ENCODE data around the gene AUP1. TPM values are rescaled to one million over a fixed set of nuclear protein-coding genes. Genes with fewer than 3 reads are reported as not detected.

Gene AUP1
- total RNA-seq, 1 donor from 2014 or later: 178 TPM

DNA sequence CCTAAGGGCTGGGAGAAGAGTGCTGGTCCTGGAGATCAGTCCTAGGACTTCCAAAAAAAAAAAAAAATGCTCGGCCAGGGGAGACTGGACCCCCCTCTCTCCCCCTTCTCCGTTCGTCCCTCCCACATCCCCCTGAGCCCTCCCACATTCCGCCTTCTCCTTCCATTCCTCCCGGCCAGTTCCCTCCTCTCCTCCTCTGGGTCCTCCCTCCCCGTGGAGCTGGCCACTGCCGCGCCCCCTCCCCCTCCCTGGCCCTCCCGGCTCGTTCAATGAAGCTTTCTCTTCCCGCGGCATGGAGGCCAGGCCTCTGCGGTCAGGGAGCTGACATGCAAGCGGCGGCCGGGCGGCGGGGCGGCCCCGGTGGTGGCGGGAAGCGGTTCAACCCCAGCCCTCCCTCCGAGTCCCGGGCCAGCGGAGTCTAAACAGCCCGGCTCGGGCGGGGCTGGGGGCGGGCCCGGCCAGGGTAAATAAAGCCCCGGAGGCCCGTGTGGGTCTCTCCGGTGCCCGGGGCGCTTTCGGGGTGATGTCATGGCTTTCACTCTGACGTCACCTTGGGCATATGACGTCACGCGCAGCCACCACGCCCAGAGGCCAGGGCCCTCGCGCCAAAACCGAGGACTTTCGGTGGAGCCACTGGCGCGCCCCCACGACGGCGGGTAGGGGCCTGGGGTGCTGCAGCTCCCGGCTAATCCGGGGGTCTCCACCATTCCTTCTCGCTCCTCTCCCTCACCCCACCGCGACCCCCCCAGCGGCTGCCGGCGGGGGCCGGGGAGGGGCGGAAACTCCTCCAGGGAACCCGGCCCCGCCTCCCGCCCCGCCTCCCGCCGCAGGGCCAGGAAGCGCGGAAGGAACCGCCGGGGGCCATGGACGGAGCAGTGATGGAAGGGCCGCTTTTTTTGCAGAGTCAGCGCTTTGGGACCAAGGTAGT lies 24.6 kb upstream of the AUP1 start, which contains the start of the genes DOK1 and LOXL3:
TSS of gene DOK1 (plus strand) at position 829 of the 928 bp plus-strand sequence. CDS start at position 864, 35 bp downstream.
TSS of gene LOXL3 (minus strand) at position 51 of the 928 bp plus-strand sequence. CDS start 1,308 bp downstream, outside the sequence.
- H3K9me3 Mint-ChIP-seq: no peaks in the 10 kb centered on the region
- H3K4me3 Mint-ChIP-seq: peak within 1 kb of the TSS; percentile 95
- peak; percentile 79 for DNase-seq (ENCODE audit: low spot score)

DNA sequence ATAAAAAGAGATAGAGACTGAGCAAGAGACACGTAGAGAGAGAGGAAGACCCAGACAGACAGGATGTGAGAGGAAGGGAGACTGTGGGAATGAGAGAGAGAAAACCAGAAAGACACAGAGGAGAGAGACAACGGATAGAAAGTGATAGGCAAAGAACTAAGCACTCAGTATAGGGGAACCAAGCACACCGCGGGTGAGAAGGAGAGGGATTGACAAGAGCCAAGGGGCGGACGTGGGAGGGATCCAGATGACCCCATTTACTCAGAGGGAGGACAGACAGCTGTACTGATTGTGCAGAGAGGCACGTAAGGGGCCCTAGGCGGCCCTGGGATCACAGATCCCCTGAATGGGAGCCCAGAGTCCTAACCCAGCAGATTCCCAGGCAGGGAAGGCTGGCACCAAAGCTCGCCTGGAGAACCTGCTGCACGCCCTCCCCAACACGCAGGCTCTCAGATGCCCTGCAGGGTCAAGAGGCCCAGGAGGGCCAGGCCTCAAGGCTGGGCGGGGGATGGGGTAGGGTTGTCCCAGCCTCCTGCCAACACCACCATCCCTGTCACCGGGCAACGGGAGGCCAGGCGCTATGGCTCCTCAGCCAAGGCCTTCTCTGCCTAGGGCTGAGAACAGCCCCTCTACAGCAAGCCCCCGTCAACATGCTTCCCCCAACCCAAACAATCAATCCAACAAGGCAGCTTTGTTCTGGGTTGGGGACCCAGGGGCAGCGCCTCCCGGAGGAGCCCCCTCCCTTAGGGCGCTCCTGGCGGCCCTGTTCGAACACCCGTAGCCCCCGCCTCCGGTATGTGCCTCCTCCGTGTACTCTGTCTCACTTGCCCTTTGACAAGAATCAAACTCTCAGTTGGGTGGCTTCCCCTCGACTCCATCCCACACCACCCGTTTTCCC lies 23.7 kb upstream of the AUP1 start:
- H3K36me3 Mint-ChIP-seq (ENCODE audit: low read depth): peaks cover 13% of the 10 kb centered on the region
- no peak for DNase-seq (ENCODE audit: low spot score)
- H3K27me3 Mint-ChIP-seq (ENCODE audit: insufficient read depth): peaks cover 16% of the 10 kb centered on the region
- peak overlapping the region; percentile 73 for H3K4me3 Mint-ChIP-seq
- H3K4me1 Mint-ChIP-seq (ENCODE audit: low read depth): peaks cover 34% of the 10 kb centered on the region
- intact Hi-C loops (cut with micrococcal nuclease): no loop called here
- H3K9me3 Mint-ChIP-seq: no peaks in the 10 kb centered on the region
- peak overlapping the region; percentile 79 for H3K27ac Mint-ChIP-seq

More for the DNA sequence above, 24.6 kb upstream of the AUP1 start, which contains the start of the genes DOK1 and LOXL3:
- peaks cover 33% of the 10 kb centered on the region for H3K4me1 Mint-ChIP-seq (ENCODE audit: low read depth)
- intact Hi-C loops (cut with micrococcal nuclease): loop anchor here (1.0 kb wide), 5 partner anchors 24 to 817 kb away; partner anchors contain the start of genes PCGF1, SEMA4F, TPRKB and TTC31
- peak within 1 kb of the TSS; percentile 96 for H3K27ac Mint-ChIP-seq
- peaks cover 11% of the 10 kb centered on the region for H3K27me3 Mint-ChIP-seq (ENCODE audit: insufficient read depth)
- H3K36me3 Mint-ChIP-seq (ENCODE audit: low read depth): peaks cover 13% of the 10 kb centered on the region

- peaks cover 8% of the 10 kb centered on the region for H3K36me3 Mint-ChIP-seq (ENCODE audit: low read depth)
- peaks cover 21% of the 10 kb centered on the region for H3K27me3 Mint-ChIP-seq (ENCODE audit: insufficient read depth)
- H3K4me3 Mint-ChIP-seq: peak overlapping the region; percentile 44
- peaks cover 33% of the 10 kb centered on the region for H3K4me1 Mint-ChIP-seq (ENCODE audit: low read depth)
- no peaks in the 10 kb centered on the region for H3K9me3 Mint-ChIP-seq
- intact Hi-C loops (cut with micrococcal nuclease): no loop called here
- DNase-seq (ENCODE audit: low spot score): no peak
- peak overlapping the region; percentile 54 for H3K27ac Mint-ChIP-seq
Observed at GRCh38 chr2:74551942-74552913, 22.7 kb upstream of the AUP1 start.

GRCh38 chr2:74551530-74551929 lies 22.0 kb upstream of the AUP1 start:
- intact Hi-C loops (cut with micrococcal nuclease): no loop called here
- Mint-ChIP-seq H3K4me3 (peak overlapping the region; percentile 16), H3K9me3 (no peaks in the 10 kb centered on the region), H3K27ac (peak overlapping the region; percentile 1), H3K36me3 (ENCODE audit: low read depth) (peaks cover under 1% of the 10 kb centered on the region), H3K27me3 (ENCODE audit: insufficient read depth) (peaks cover 22% of the 10 kb centered on the region), H3K4me1 (ENCODE audit: low read depth) (peaks cover 26% of the 10 kb centered on the region)
- no peak for DNase-seq (ENCODE audit: low spot score)

- DNase-seq (ENCODE audit: low spot score): no peak
- Mint-ChIP-seq H3K9me3 (no peaks in the 10 kb centered on the region), H3K36me3 (ENCODE audit: low read depth) (no peaks in the 10 kb centered on the region), H3K4me1 (ENCODE audit: low read depth) (peaks cover 20% of the 10 kb centered on the region), H3K27me3 (ENCODE audit: insufficient read depth) (peaks cover 30% of the 10 kb centered on the region), H3K27ac (no peak overlapping the region), H3K4me3 (peak overlapping the region; percentile 65)
- intact Hi-C loops (cut with micrococcal nuclease): no loop called here
Observed at GRCh38 chr2:74550231-74550630, 20.7 kb upstream of the AUP1 start.

- intact Hi-C loops (cut with micrococcal nuclease): loop anchor here (1.0 kb wide), 1 partner anchor 18 kb away; no protein-coding TSS in a partner anchor
- peak overlapping the region; percentile 78 for H3K4me3 Mint-ChIP-seq
Observed at GRCh38 chr2:74548900-74549826, 19.7 kb upstream of the AUP1 start.

GRCh38 chr2:74548285-74548899 lies 18.9 kb upstream of the AUP1 start:
- Mint-ChIP-seq H3K4me3 (peak overlapping the region; percentile 76), H3K27ac (peak overlapping the region; percentile 62), H3K27me3 (ENCODE audit: insufficient read depth) (peaks cover 39% of the 10 kb centered on the region), H3K4me1 (ENCODE audit: low read depth) (peaks cover 20% of the 10 kb centered on the region), H3K9me3 (no peaks in the 10 kb centered on the region), H3K36me3 (ENCODE audit: low read depth) (no peaks in the 10 kb centered on the region)
- DNase-seq (ENCODE audit: low spot score): no peak
- intact Hi-C loops (cut with micrococcal nuclease): loop anchor here (1.0 kb wide), 1 partner anchor 17 kb away; no protein-coding TSS in a partner anchor

More at GRCh38 chr2:74548900-74549826, 19.7 kb upstream of the AUP1 start:
- DNase-seq (ENCODE audit: low spot score): peak; percentile 39
- Mint-ChIP-seq H3K9me3 (no peaks in the 10 kb centered on the region), H3K36me3 (ENCODE audit: low read depth) (no peaks in the 10 kb centered on the region), H3K27me3 (ENCODE audit: insufficient read depth) (peaks cover 40% of the 10 kb centered on the region), H3K27ac (no peak overlapping the region), H3K4me1 (ENCODE audit: low read depth) (peaks cover 20% of the 10 kb centered on the region)

DNA sequence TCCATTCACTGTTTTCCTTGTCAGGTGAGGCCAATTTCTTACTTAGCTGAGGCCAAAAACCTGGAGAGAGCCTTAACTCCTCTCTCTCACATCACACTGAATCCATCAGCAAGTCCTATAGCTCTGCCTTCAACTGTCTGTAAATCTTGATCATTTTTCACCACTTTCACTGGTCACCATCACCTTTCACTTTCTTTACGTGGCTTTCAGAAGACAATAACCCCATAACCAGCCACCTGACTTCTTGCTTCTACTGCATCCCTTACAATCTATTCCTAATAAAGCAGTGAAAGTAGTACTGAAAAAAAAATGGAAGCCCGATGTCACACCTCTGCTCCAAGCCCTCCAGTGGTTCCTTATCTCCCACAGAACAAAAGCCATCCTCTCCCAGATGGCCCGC lies 16.5 kb upstream of the AUP1 start:
- Mint-ChIP-seq H3K36me3 (ENCODE audit: low read depth) (no peaks in the 10 kb centered on the region), H3K4me3 (no peak overlapping the region), H3K9me3 (no peaks in the 10 kb centered on the region), H3K4me1 (ENCODE audit: low read depth) (peaks cover 15% of the 10 kb centered on the region), H3K27me3 (ENCODE audit: insufficient read depth) (peaks cover 40% of the 10 kb centered on the region), H3K27ac (no peak overlapping the region)
- no peak for DNase-seq (ENCODE audit: low spot score)
- intact Hi-C loops (cut with micrococcal nuclease): no loop called here

GRCh38 chr2:74544634-74545033 lies 15.1 kb upstream of the AUP1 start:
- peaks cover 36% of the 10 kb centered on the region for H3K27me3 Mint-ChIP-seq (ENCODE audit: insufficient read depth)
- H3K9me3 Mint-ChIP-seq: no peaks in the 10 kb centered on the region
- H3K4me3 Mint-ChIP-seq: no peak overlapping the region
- H3K27ac Mint-ChIP-seq: no peak overlapping the region
- intact Hi-C loops (cut with micrococcal nuclease): no loop called here
- no peak for DNase-seq (ENCODE audit: low spot score)
- no peaks in the 10 kb centered on the region for H3K36me3 Mint-ChIP-seq (ENCODE audit: low read depth)
- peaks cover 8% of the 10 kb centered on the region for H3K4me1 Mint-ChIP-seq (ENCODE audit: low read depth)

GRCh38 chr2:74542978-74543377 lies 13.5 kb upstream of the AUP1 start:
- Mint-ChIP-seq H3K4me1 (ENCODE audit: low read depth) (peaks cover 19% of the 10 kb centered on the region), H3K27ac (no peak overlapping the region), H3K9me3 (no peaks in the 10 kb centered on the region), H3K27me3 (ENCODE audit: insufficient read depth) (peaks cover 33% of the 10 kb centered on the region), H3K36me3 (ENCODE audit: low read depth) (no peaks in the 10 kb centered on the region), H3K4me3 (no peak overlapping the region)
- intact Hi-C loops (cut with micrococcal nuclease): no loop called here
- DNase-seq (ENCODE audit: low spot score): no peak
